Stimulated activated CD8-positive, alpha-beta memory T cell treated with anti-CD3 and anti-CD28 coated beads, Interleukin-12 subunit alpha, Interleukin-12 subunit beta, amount 100 ng/mL, for 24 hours (primary cell): ENCODE measurements around the gene ZRANB1.

ENCODE experiments used
- DNase-seq: peaks from one replicate; pipeline ENCODE4 v3.0.0-alpha.2; 2020; ENCODE audit errors: extremely low read depth

The ZRANB1 gene

DNA sequence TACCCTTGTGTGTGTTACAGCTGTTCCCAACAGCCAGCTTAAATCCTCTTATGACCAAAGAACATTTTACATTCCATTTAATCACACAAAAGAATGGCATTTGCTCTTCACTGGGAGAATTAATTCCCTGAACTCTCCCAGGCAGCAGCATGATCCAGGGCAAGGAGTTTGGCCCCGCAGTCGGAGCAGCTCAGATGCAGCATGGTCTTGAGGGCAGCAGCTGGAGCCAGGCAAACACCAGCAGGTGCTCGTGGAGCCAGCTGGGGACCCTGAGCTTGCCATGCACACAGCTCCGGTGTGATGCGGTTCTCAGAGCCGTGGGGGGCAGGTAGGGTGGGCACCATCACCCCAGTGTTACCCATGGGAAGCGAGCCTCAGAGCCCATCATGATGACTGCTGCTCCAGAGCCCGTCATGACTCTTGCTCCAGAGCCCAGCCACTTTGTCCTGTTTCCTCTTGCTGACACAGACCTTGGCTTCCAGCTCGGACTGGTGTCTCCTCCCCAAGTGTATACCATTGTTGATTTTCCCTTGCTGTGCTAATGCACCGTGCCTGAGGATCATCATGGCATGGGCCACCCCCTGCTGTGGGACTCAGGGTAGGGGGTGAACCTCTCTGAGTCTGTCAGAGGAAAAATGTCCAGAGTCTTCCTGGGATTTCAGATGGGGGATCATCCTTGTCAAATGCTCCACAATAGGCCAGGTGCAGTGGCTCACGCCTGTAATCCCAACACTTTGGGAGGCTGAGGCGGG, 75.8 kb downstream of the ZRANB1 start:
- DNase-seq, result no peak

DNA sequence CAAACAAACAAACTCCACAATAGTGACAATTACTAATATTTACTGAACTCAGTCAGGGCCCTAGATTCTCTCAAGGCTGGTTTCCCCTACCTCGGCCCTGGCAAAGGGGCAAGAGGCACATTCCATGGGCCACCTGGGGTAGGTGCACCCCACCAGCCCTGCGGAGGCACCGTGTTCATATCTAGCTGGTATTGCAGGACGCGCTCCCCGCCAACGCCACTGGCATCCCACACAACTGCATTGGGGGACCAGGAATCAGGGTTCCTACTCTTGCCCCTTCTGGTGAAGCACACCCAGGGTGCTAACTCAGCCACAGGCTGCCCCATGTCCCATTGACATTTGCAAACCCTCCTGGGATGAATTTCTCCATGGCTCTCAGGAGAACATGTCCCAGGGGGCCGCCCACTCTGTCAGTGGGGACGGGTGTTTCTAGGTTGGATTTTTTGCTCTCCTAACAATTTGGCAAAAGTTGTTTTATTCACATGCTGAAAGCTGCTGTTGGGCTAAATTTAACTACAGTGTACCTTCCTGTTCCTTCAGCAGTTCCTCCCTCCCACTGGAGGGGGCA, 76.7 kb downstream of the ZRANB1 start:
- no peak for DNase-seq

DNA sequence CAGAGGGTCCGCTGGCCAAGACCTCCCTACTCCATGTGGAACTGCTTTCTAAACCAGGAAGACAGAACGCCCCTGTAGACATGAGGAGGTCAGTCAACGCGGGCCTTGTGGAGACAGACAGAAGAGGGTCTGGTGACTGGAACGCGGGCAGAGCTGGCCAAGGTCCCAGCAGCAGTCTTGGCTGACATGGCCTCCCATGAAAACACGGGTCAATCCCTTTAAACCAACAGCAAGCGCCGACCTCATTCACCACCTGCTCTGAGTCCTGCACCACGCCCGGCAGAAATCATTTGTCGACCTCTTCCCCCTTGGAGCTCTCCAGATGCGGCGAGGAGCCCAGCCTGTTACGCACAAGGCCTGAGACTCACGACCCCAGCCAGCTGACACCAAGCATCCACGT, 78.5 kb downstream of the ZRANB1 start:
- DNase-seq, result no peak

DNA sequence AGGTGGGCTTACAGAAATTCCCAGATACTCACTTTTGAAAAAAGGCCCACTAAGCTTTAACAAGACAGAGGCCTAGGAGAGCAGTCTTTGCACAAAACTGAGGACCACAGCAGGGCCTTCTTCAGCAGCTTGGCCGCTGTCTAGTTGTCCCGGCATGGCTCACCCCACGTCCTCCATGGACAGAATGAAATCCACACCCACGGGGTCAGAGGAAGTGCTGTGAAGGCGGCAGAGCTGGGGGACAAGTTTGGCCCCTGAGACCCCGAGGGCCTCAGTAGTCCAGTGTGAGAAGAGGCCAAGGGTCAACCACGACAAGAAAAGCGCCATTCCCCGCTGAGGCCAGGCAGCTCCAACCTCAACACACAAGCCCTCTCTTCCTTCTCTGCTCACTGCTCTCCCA, 78.9 kb downstream of the ZRANB1 start:
- DNase-seq, result no peak

DNA sequence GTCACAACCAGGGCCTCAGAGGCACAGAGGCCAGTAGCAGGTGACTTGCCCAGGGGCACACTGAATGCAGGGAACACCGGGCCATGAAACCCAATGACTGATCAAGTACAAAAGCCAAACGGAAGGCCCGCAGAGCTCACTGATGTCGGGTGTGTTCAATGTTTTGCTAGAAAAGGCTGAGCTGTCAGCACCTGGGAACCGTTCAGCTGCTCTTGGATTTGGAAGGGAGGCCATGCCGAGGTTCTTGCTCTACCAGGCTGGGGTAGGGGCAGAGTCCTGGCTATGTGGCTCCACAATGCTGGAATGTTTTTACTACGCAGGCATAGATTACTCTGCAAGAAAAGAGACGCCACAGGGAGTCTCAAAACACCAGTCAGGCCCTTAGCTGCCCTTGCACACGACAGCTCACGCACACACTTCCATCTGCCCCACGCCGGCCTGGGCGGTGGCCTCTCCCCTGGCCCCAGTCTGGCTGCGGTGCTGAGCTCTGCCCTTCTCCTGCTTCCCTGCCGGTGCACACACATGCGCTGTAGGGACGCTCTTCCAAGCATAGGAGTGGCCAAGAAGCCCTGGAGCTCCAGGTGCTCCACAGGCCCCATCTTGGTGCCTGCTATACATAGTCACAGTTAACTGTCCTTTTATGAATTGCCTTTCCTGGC, 79.9 kb downstream of the ZRANB1 start:
- no peak for DNase-seq

DNA sequence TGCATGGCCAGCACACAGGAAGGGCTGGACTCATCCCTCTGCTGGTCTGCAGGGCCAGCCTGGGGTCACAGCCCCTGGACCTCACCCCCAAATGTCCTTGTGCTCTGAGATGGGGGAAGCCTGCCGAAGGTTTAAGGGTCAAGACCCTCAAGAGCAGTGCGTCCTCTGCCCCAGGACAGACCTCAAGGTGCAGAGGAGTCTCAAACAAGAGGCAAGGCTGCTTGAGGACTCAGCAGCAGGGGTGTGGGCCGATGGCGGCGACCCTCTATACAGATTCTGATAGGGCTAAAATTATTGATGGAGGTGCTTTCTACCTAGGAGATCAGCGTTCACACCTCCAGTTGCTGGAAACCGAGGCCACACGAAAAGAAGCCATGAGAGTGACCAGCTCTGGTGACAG, 80.7 kb downstream of the ZRANB1 start:
- DNase-seq, result no peak

DNA sequence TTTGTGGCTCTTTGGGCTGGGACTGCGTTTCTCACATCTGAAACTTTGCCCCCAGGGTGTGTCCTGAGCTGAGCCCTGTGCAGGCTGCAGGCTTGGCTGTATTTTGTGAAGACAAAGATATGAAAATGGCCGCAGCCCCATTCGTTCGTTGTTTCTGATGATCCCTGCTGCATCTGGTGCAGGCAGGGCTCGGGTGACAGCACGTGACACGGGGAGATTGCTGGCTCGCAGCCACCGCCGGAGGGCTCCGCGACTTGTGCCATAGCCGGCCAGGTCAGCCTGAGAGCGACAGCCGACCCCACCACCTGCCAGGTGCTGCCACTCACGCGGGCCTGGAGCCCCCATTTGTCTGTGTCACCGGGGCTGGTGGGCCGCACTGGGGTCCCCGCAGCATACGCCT, 81.3 kb downstream of the ZRANB1 start:
- DNase-seq, result no peak

DNA sequence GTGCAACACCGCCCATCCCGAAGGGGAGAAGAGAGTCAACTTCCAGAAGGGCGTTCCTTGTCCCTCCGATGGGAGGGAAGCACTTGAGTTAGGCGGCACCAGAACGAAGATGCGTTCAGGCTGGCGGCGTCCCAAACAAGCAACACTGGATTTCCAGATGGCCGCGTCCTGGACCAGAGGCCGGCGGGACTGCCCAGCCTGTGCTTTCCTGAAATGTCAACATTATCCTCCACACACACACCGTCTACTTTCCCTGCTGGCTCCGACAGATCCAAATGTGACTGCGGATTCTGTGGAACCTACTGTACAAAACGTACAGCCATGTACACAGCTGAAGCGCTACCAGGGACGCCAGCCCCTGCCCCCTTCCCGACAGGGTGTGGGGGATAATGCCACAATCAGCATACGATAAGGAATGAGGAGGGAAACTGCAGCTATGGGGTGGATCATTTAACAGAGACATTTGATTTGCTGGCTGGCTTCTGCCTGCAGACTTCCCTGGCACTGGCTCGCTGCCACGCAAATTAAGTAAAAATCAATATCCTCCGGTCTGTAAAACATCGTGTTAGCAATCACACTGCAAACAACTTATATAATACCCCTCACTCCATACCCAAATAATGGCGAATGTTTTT, 82.1 kb downstream of the ZRANB1 start:
- no peak for DNase-seq

DNA sequence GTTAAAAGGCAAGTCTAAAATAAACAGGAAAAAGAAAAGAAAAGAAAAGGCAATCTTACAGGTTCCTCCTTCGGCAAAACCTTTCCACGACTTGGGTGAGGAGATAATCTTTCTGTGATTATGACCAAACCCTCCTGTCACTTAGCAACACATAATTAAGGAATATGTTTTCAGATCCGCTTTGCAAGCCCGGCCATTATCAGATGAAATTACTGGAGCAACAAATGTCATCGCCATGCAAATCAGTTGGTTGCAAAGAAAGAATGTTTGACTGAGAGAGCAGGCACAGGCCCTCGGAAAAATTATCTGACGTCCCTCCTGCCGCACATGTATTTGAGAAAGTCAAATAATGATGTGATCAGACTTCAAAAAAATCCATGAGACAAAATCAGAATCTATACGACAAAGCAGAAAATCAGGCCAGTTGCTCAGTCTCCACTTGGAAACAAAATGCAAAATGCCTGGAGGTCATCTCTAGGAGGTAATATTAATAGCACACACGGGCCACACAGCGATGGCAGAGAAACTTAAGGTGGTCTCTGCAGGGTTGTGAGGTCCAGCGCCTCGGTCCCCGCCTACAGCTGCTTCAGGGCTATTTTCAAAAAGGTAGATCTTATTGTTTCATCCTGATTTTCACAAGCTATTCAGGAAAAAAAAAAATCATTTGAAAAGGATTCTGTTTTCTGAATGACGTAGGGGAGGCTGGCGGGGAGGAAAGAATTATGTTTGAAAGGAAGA, 82.7 kb downstream of the ZRANB1 start:
- DNase-seq, result no peak

DNA sequence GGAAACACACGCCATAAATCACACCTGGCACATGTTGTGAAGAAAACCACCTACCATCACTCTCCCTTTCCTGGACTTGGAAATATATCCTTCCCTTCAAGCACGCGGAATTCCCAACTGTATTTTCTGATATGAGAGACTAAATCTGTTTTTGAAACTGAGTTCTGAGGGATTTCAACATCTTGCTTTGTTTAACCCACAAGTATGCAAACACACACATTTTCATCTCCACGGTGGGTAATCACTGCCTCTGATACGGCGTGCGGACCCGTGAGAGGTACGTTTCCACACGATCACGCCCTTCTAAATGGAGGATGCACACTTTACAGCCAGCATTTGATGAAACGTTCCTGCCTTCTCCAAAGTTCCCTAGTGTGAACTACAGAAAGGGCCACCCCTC, 83.4 kb downstream of the ZRANB1 start:
- DNase-seq, result no peak

DNA sequence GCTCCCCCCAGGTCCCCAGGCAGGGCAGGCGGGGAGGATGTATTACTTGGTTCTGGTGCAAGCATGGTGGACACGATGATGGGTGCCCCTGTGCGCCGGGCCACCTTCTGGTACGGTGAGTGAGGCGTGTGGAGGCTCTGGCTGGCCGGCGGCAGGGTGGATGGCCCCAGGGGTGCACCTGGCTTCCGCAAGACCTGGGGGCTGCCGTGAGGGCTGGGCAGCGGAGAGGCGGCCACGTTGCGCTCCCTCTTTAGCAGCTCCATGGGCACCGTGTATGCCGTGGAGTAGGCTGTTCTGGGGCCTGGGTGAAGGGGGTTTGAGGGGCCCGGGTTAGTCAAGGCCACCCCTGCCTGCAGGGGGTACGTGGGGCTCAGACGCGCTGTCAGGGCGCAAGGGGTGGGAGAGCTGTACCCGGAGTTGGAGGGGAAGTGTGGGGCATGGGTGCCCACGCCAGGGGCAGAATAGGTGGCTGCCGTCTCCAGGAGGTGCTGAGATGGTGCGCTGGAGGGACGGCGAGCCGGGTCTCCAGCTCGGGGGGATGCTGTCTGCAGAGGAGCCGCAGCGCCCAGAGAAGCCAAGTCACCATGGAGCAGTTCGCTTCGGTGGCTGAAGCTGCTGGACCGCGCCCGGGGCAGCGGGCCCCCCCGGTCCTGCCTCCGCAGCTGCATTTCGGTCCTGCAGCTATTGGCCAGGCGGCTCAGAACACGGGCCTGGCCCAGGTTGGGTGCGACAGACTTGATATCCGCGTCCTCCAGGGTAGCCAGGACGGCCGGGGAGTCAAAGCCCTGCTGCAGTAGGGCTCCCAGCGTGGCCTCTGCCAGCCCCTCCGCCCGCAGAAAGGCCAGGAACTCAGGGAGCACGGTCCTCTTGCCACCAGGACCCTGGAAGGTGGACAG, 84.4 kb downstream of the ZRANB1 start:
- no peak for DNase-seq

DNA sequence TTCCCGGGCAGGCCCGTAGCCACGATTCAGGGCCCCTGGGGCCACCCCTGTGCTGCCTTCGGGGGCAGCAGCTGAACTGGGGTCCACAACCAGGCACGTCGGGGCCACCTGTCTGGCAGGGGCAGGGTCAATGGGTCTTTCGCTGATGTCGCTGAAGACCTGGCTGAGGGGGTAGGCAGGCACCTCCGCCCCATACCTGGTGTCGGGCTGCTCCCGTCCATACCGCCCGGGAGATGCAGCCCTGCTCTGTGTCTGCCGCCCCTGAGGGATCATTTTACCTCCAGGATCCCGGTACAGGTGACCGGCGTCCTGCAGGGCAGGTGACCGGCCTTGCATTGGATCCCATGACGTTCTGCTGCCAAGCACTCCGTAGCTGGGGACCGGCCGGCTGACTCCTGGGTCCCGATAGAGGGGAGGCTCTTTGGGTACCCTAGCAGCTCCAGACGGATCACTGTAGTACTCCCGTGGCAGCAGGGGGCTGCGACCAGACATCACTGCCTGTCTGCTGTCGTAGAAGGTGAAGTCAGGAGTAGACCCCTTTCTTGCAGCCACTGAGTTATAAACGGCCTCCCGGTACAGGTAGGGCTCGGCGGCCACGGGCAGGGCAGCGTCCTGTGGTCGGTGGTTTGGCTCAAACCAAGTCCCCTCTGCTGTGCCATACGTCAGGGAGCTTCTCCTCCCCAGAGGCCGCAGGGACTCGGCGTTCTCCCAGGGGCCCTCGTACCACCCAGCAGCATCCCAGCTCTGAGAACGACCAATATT, 85.2 kb downstream of the ZRANB1 start:
- DNase-seq, result no peak

DNA sequence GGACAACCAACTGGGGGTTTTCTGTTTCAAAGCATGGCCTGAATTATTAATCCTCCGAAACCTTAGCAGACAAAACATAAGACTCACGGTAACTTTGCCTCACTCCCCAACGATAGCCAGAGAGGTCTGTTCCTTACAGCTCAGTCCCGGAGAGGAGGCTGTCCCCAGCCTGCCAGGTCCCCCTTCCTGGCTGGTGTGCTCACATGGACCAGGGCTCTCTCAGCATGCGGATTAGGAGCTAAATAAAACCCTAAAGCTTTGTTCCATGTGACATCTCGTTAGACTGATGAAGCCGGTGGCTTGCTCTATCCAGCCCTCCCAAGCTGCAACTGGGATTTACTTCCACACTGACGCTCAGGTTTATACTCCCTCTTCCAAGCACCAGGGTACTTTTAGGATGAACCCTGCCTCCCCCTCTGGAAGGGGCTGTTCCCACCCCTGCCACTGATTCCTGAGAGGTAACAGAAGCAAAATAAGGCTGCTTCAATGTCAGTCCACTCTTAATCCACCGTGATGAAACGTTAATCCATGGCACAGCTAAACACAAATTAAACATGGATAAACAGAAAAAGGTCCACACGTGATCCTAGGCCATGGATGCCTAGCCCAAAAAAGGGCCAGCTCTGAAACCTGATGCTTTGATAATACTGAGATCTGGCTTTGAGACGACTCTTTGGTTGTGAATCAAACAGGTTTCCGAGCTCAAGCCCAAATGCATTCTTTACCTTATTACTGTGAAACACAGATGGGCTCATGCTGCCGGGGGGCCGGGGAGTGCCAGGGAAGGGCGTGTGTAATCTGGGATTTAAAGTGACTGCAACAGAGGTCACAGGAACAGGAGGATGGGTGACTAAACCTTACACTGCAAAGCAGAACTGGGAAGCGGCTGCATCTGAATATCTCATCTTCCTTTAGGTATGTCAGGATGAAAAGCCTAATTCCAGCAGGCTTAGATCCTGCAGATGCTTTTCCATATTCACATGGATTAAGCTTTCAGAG, 86.2 kb downstream of the ZRANB1 start:
- DNase-seq, result no peak

DNA sequence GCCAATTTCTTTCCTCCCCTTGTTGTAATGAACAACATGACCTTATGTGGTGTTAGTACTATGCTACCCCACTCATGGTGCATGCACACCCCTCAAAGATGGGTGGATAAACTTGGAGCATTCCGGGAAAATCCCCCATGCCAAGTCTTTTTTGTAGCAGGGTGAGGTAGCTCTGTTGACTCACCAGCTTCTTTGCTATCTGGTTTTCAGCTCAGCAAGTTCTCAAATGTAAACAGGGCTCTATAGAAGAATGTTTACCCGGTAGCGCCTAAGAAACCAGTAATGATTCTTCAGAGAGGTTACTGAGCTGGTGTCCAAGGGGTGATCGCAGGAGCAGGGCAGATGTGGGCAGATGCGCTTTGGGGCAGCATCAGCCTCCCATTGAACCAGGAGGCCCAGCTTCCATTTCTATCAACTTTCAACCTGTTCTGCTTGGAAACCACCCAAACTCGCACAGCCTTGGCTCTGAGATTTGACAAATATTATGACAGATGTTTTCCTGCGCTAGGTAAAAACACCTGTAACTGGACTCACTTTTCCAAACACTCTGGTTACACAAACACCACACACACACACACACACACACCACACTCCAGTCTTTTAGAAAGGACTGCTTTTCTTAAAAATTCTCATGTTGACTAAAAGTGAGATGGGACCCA, 87.8 kb downstream of the ZRANB1 start:
- no peak for DNase-seq

DNA sequence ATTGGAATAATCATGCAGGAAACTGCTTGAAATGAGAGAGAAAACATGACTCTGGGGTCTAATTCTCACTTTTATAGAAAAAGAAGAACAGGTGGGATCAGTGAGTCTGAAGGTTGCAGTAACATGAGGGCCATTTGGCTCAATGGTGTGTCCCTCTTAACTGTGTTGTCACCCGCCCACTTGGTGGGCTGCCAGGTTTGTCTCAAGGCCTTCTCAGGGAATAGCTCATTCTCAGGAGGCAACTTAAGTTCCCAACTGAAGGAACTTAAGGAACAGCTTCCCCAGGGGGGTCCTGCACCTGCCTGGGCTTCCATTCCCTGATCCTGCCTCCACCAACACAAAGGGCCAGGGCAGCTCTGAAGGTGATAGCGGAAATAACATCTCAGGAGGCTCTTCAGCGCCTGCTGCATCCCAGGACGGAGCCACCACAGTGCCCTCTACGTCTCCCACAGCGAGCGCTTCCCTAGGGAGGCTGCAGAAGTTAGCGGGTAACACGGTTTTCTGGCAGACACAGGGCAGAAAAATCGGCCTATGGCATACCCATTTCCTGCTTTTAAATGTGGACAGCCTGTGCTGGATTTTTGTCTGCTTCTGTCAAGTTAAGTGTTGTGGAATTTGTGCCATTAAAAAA, 88.8 kb downstream of the ZRANB1 start:
- no peak for DNase-seq

DNA sequence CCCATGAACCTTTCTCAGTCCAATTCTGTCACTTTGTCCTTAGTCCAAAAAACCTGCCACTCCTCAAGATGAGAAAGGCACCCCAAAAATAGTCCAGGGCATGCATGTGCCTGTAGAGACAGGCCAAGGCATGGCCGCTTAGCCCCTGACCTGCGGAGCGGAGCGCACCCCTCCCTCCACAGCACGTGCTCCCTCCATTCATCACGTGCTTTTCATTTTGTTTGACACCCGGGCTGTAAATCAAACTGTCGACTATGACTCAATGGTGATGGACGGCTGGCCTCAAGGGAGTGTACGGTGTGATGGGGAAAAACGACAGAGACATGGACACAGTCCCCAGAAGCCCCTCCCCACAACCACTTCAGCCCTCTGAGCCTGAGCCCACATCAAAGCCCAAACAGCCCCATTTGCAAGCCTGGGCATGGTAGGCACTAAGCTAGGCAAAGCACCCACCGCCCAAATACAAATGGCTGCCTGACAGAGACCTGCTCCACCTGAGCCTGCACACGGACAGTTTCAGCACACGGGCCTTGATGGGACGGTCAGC, 90.6 kb downstream of the ZRANB1 start:
- DNase-seq, result no peak

DNA sequence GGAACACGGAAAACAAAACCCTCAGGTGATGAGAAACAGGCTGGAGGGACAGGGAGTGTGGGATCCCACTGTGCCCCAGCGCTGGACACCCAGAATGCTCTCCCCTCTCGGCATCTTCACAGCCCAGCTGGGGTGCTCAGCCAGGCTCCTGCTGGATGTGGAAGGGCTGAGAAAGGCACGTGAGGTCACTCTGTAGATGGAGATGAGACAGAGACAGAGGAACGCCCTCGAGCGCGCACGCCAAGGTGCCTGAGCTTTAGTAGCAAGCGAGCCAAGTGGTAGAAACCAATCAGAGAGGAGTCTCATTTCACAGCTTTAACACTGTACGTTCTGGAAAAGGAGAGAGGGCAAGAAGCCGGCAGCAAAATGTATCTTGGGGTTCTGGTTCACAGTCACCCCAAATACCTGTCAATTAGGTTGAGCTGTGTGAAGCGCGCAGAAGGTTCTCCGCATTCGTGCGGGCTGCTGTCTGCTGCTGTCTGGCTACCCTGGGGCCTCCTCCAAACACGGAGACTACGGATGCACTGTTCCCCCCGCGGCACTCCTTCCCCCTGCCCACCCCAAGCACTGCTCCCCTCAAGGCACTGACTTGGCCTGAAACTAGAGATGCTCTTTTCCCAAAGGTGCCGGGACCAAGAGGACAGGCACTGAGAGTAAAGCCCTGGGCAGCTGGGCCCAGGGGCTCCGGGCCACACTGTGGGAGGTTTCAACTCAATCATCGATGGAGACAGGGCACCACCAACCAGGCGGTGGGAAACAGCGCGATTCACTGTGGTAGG, 91.4 kb downstream of the ZRANB1 start:
- DNase-seq, result no peak
